GM18520 (cell line): ENCODE data around the gene METTL16.
"Not testable (repeated sequence)": the region's sequence is repeated elsewhere in the genome, so short reads cannot be mapped to it uniquely, and the experiment has no call there.

Experiments
- ATAC-seq: cut with Tn5 transposase; IDR thresholded peaks from one replicate; pipeline ENCODE4 v1.9.1; 2021; ENCODE audit not compliant: unreplicated experiment

The METTL16 gene

DNA sequence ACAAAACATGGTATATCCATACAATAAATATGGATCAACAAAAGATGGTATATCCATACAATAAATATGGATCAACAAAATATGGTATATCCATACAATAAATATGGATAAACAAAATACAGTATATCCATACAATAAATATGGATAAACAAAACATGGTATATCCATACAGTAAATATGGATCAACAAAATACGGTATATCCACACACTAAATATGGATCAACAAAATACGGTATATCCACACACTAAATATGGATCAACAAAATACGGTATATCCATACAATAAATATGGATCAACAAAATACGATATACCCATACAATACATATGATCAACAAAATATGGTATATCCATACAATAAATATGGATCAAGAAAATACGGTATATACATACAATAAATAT is 8.1 kb downstream of the METTL16 start:
- ATAC-seq, result no peak

DNA sequence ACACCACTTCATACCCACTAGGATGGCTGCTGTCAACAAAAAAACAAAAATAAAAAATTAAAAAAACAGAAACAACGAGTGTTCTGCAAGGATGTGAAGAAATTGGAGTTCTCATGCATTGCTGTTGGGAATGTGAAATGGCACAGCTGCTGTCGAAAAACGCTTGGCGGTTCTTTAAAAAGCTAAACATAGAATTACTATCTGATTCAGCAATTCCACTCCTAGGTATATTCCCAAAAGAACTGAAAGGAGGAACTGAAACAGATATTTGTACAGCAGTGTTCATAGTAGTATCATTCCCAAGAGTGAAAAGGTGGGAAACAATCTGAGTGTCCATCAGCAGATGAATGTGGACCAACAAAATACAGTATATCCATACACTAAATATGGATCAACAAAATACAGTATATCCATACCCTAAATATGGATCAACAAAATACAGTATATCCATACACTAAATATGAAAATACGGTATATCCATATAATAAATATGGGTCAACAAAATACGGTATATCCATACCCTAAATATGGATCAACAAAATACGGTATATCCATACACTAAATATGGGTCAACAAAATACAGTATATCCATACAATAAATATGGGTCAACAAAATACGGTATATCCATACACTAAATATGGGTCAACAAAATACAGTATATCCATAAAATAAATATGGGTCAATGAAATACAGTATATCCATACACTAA is 8.7 kb downstream of the METTL16 start:
- no peak for ATAC-seq

DNA sequence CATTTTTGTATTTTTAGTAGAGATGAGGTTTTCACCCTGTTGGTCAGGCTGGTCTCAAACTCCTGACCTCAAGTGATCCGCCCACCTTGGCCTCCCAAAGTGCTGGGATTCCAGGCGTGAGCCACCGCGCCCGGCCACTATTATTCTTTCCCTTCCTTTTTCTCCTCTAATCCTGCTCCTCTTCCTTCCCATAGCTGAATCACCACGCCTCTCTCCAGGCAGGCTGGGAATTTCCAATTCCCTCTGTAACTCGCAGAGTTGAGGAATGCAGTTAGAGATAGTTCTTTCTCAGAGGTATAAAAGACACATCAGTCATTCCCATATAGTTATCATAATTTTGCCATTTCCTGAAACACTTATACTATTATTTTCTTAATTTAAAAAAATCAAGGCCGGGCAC is 11.2 kb downstream of the METTL16 start:
- ATAC-seq, result no peak

DNA sequence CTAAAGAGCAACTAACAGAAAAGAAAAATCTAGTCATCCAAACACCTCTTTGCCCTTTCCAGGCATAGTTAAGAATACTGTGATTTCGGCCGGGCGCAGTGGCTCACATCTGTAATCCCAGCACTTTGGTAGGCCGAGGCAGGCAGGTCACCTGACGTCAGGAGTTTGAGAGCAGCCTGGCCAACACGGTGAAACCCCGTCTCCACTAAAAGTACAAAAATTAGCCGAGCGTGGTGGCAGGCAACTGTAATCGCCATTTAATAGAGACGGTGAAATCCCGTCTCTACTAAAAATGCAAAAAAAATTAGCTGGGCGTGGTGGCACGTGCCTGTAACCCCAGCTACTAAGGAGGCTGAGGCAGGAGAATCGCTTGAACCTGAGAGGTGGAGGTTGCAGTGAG is 22.4 kb downstream of the METTL16 start:
- not testable (repeated sequence) for ATAC-seq

DNA sequence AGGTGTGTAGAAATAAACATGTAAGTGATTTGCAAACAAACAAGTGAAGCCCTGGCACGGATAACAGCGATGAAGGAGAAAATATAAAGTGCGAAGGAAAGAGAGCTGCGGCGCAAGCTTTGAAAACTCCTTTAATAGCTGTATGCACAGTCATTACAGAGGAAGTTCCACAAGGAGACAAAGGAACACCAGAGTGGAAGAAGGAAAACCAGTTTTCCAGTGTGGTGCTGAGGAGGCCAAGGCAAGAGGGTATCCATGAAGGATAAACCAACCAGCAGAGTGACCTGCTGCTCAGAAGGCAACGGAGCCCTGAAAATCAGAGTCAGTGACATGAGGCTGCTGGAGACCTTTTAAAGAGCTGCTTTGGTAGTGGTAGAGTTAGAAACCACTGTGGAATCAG is 24.4 kb downstream of the METTL16 start:
- ATAC-seq, result no peak

DNA sequence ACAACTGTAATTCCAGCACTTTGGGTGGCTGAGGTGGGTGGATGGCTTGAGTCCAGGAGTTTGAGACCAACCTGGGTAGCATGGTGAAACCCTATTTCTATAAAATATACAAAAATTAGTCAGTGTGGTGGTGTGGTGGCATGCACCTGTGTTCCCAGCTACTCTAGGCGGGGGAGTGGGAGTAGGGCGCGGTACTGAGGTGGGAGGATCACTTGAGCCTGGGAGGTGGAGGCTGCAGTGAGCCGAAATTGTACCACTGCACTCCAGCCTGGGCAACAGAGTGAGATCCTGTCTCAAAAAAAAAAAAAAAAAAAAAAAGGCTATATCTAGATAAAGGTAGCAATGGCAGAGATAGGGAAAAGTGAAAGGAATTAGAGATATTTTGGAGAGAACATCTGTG is 25.0 kb downstream of the METTL16 start:
- ATAC-seq, result not testable (repeated sequence)

DNA sequence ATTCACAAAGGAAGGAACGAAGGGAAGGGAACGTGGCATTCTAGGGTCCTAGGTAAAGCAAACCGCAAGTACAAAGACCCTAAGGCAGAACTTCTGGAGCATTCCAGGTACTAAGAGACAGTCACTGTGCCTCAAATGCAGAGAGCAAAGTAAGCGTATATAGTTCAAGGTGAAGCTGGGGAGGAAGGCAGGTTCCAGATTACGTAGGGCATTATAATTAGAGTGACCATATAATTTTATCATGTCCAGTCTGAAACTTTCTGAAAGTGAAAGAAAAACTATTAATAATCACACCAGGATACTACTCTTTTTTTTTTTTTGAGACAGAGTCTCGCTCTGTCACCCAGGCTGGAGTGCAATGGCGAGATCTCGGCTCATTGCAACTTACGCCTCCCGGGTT is 25.7 kb downstream of the METTL16 start:
- no peak for ATAC-seq

DNA sequence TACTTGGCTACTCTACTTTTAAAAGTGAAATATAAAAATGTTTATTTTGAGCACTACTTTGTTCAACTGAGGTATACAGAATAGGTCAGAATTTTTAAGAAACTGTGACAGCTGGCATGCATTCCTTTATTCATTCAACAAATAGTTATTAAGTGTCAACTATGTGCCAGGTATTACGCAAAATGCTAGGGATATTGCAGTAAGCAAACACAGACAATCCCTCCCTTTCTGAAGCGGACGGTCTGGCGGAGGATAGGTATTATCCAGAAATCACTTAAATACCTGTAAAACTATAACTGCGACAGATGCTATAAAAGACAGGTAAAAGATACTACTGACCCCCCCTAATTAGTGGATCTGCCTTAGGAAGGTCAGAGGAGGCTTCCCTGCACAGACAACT is 26.1 kb downstream of the METTL16 start:
- ATAC-seq, result no peak

DNA sequence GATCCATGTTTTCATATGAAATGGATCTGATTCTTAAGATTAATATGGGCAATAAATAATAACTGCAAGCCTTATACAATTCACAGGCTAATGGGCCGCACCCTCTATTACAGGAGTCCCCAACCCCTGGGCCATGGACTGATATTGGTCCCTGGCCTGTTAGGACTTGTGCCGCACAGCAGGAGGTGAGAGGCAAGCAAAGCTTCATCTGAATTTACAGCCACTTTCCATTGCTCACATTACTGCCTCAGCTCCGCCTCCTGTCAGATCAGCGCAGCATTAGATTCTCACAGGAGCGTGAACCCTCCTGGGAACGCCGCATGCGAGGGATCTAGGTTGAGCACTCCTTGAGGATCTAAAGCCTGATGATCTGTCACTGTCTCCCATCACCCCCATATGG is 26.8 kb downstream of the METTL16 start:
- ATAC-seq, result no peak

DNA sequence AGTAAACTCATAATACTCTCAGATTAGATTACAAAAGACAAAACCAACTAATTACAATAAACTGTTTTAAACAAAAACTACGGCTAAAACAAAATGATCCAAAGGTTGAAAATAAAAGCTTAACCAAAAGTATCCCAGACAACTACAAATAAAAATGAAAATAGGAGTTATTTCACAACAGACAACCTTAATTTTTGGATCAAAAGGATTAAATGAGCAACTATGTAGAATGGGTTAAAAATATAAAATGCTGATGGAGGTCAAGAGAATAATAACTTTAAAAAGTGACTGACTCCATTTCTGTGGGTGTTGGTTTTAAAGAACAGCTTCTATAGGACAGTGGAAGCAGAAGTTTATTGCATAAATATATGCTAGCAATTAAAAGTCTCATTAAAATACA is 28.6 kb downstream of the METTL16 start:
- ATAC-seq, result no peak

DNA sequence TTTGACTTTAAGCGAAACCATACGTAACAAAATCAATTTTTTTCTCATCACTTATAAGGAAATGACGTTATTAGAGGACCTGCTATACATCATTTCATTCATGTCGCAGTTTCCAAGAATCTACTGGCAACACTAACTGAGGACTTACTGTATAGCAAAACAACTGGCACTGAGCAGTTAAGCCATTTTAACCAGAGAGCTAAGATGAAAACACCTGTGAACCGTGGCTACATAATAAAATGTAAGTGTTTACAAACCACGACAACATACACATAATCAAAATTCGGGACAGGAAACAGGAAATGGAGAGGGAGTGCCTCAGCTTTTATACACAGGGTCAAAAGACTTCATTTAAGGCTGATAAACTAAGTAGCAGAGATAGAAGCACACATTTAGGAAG is 29.5 kb downstream of the METTL16 start:
- no peak for ATAC-seq

DNA sequence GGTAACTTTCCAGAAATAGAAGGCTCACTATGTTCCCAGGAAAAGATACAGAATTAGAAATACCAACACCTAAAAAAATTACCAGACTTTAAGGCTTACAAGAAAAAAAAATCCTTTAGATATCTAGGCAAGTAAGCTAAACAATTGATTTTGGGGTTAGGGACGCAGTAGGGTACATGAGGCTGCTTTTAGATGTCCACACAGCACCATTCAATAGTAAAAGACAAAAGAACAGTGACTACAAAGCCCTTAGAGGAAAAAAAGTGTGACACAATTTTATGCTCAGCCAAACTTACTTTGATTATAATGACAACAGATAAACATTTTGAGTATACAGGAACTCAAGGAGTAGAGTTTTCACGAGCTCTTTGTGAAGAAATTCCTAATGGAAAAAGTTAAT is 29.9 kb downstream of the METTL16 start:
- ATAC-seq, result no peak

DNA sequence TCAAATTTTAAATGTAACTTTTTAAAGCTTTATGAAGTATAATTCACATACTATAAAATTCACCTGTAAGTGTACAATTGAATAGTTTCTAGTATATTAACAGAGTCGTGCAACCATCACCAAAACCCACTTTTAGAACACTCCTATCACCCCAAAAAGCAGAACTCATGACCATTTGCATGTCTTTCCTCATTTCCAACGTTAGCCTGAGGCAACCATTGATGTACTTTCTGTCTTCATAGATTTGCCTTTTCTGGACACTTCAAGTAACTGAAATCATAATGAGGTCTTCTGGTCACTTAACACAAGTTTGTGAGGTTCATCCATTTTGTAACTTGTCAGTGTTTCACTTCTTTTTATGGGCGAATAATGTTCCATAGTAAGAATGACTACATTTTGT is 33.2 kb downstream of the METTL16 start:
- no peak for ATAC-seq

DNA sequence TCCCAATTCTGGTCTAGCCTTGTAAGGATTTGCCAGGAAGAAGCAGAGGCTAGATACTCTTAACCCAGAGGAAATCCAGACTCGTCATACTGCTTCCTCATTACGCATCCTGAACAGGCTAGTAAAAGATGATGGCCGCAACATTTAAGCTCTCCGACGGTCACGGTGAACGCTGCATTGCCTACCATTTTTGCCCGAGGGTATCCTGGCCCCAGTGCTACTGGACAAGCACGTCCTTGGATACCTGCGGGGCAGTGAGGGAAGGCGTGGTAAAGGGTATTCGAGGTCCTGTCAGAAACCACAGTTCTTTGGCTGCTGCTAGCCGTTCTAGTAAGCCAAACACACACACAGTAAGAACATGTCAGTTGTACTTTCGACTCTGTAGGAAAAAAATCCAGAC is 36.6 kb downstream of the METTL16 start:
- no peak for ATAC-seq

DNA sequence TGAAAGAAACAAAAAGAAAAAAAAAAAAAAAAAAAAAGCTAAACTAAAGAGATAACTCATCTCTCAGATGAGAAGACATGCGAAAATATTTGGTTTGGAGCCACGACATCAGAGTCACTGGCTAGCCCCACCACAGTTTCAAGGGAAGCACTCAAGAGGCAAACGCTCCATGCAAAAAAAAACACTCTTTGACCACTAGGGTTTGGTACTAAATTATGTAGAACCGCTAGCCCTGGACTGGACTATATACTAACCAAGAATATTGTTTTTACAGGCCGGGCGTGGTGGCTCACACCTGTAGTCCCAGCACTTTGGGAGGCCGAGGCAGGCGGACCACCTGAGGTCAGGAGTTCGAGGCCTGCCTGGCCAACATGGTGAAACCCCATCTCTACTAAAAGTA is 37.3 kb downstream of the METTL16 start:
- ATAC-seq, result no peak

DNA sequence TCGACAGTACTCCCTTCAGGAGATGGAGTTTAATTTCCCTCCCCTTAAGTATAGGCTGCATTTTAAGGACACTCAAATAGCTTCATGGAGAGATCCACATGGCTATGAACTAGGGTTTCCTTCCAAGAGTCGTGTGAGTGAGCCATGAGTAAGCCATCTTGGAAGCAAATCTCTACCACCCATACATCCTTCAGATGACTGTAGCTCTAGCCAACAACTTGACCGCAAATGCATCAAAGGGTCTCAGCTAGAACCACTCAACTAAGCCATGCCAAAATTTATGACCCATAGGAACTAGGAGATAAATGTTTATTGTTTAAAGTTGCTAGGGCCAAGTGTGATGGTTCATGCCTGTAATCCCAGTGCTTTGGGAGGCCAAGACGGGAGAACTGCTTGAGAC is 43.4 kb downstream of the METTL16 start:
- no peak for ATAC-seq

DNA sequence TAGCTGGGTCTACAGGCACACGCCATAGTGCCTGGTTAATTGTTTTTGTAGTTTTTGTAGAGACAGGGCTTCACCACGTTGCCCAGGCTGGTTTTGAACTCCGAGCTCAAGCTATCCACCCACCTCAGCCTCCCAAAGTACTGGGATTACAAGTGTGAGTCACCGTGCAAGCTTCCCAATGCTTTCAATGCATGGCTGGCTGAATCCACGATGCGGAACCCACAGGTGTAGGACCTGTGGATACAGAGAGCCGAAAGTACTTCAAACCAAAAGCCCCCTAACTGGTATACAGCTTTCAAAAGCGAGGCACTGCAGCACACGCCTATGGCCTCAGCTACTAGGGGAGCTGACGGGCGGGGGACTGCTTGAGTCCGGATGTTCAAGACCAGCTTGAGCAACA is 44.8 kb downstream of the METTL16 start:
- ATAC-seq, result no peak

DNA sequence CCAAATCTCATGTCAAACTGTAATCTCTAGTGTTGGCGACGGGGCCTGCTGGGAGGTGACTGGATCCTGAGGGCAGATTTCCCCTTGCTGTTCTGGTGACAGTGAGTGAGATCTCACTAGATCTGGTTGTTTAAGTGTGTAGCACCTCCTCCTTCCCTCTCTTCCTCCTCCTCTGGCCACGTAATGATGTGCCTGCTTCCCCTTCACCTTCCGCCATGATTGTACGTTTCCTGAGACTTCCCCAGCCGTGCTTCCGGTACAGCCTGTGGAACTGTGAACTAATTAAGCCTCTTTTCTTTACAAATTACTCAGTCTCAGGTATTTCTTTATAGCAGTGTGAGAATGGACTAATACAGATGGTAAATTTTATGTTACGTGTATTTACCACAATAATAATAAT is 49.2 kb downstream of the METTL16 start:
- no peak for ATAC-seq

DNA sequence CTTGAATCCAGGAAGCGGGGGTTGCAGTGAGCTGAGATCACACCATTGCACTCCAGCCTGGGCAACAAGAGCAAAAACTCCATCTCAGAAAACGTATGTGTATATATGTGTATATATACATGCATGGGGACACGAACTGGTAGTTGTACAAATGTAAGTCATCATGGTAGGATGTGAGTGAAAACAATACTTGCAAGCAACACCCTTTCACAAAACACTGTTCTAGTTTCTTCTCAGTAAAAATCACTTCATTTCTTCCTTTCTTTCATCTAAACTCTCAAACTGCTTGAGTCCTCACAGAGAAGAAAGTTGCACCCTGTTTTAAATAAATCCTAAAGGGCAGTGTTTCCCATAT is 51.8 kb downstream of the METTL16 start:
- no peak for ATAC-seq

DNA sequence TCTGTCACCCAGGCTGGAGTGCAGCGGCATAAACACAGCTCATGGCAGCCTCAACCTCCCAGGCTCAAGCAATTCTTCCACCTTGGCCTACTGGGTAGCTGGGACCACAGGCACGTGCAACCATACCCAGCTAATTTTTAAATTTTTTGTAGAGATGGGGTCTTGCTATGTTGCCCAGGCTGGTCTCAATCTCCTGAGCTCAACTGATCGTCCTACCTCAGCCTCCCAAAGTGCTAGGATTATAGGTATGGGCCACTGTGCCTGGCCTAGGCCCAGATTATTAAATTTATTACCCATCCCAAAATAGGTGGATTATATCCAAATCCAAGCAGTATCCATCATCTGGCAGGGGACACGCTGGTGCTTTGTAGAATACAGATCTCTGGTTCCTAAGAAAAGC is 53.8 kb downstream of the METTL16 start:
- no peak for ATAC-seq

DNA sequence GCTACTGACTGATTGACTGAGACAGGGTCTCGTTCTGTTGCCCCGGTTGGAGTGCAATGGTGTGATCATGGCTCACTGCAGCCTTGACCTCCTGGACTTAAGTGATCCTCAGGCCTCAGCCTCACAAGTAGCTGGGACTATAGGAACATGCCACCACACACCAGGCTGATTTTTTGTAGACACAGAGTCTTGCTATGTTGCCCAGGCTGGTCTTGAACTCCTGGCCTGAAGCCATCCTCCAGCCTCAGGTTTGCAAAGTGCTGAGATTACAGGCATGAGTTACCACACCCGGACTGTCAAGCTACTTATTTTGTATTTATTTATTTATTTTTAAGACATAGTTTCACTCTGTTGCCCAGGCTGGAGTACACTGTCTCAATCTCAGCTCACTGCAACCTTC is 55.2 kb downstream of the METTL16 start:
- ATAC-seq, result no peak

DNA sequence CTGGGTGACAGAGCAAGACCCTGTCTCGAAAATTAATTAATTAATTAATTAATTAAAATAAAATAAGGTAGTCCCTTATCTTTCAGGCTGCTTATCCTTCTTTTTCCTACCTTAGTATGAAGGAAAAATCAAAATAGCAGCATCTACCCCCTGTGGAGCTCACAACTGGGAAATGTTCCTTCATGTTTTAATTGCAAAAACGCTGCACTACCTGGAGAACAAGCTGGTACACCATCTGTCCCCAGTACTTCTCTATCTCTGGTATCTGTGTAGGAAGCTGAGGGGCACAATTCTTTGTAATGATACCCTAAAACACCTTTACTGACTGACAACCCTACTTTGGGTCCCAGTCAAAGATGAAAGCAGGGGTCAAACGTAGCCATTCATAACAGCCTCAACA is 55.7 kb downstream of the METTL16 start:
- ATAC-seq, result no peak

DNA sequence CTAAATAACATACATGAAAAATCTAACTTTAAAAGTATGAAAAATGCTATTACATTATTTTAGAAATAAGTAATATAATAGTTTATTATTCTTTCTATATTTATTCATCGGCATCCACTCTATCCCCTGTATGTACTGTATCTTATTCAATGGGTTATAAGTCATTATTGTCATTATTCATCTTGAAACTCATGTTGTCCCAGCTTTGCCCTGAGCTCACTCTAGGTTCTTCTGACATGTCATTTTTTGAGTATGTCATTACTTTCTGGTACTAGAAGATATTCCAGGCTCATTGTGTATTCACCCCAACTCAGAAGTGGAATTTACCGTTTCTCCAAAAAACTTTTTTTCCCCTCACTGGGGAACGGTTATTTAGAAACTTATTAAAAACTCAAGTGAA is 57.8 kb downstream of the METTL16 start:
- ATAC-seq, result peak; percentile 43

DNA sequence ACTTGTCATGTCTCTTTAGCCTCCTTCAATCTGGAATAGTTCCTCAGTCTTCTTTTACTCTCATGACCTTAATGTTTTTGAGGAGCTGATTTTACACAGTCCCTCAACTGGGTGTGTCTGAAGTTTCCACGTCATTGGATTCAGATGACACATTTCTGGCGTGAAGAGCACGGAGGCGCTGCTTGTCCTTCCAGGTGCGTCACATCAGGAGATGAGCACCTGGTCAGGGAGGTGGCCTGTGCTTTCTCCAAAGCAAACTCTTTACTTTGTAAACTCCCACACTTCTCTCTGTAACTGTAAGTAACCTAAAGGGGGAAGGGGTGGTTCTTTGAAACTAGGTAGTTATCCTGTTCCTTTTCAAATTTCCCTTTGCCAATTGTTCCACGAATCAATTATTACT is 58.4 kb downstream of the METTL16 start:
- ATAC-seq, result no peak
